Stimulated activated CD4-positive, alpha-beta T cell treated with anti-CD3 and anti-CD28 coated beads, Interleukin-2, amount 100 ng/mL, for 48 hours (primary cell): ENCODE measurements around the gene DENND1A.

Experiments
- DNase-seq, 2 donors: peaks; one replicate each; pipeline ENCODE4 v3.0.0-alpha.2; 2020

The DENND1A gene

GRCh38 chr9:123552530-123552929 is 377.4 kb downstream of the DENND1A start:
- DNase-seq: no peak

GRCh38 chr9:123551734-123552133 is 378.2 kb downstream of the DENND1A start:
- no peak for DNase-seq

GRCh38 chr9:123550797-123551196 is 379.1 kb downstream of the DENND1A start:
- DNase-seq: no peak

GRCh38 chr9:123550012-123550411 is 379.9 kb downstream of the DENND1A start:
- DNase-seq: no peak

GRCh38 chr9:123548741-123549545 is 381.0 kb downstream of the DENND1A start:
- DNase-seq: peak; percentile 42 to 46

- DNase-seq: peak in 1 of 2 donors; percentile 7
These were observed 385.7 kb downstream of the DENND1A start for GRCh38 chr9:123544007-123544827.

- no peak for DNase-seq
These were observed 386.4 kb downstream of the DENND1A start for GRCh38 chr9:123543492-123543891.

- DNase-seq: no peak
These were observed 387.3 kb downstream of the DENND1A start for GRCh38 chr9:123542435-123543225.

GRCh38 chr9:123541411-123541810 is 388.5 kb downstream of the DENND1A start:
- no peak for DNase-seq

GRCh38 chr9:123540457-123540856 is 389.5 kb downstream of the DENND1A start:
- no peak for DNase-seq

GRCh38 chr9:123537809-123538208 is 392.1 kb downstream of the DENND1A start:
- DNase-seq: no peak

GRCh38 chr9:123536455-123536868 is 393.5 kb downstream of the DENND1A start:
- no peak for DNase-seq

- no peak for DNase-seq
These were observed 395.6 kb downstream of the DENND1A start for GRCh38 chr9:123534336-123534735.

GRCh38 chr9:123530244-123530643 is 399.7 kb downstream of the DENND1A start:
- DNase-seq: no peak

- no peak for DNase-seq
These were observed 401.4 kb downstream of the DENND1A start for GRCh38 chr9:123528501-123528900.

- DNase-seq: no peak
These were observed 401.9 kb downstream of the DENND1A start for GRCh38 chr9:123527981-123528380.

GRCh38 chr9:123525957-123526356 is 404.0 kb downstream of the DENND1A start:
- DNase-seq: no peak

- DNase-seq: no peak
These were observed 404.5 kb downstream of the DENND1A start for GRCh38 chr9:123525424-123525823.

GRCh38 chr9:123524866-123525265 is 405.1 kb downstream of the DENND1A start:
- DNase-seq: no peak

GRCh38 chr9:123523845-123524244 is 406.1 kb downstream of the DENND1A start:
- no peak for DNase-seq

GRCh38 chr9:123523001-123523400 is 406.9 kb downstream of the DENND1A start:
- no peak for DNase-seq

GRCh38 chr9:123522251-123522650 is 407.7 kb downstream of the DENND1A start:
- no peak for DNase-seq

GRCh38 chr9:123518338-123518737 is 411.6 kb downstream of the DENND1A start:
- no peak for DNase-seq
